ENCODE results near the gene COX19. TPM values are rescaled to one million over a fixed set of nuclear protein-coding genes. Genes with fewer than 3 reads are reported as not detected.

Gene COX19
- total RNA-seq, 1 experiment from 2014 or later = 9.6 TPM

DNA sequence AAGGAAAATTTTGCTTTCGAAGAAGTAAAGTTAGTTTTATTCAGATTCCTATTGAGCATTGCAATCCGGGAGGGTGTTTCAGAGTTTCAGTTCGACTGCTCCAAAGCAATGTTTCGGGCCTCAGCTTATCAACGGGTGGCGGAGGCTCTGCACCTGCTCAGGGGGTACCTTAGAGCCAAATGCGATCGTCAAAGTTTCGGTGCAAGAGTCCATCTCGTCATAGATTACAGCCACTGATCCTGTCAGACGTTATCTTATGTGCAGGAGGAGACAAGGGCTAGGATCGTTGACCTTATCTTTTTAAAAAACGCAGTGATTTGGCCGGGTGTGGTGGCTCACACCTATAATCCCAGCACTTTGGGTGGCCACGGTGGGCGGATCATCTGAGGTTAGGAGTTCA, 3.8 kb upstream of the COX19 start:
- no peak for DNase-seq (ENCODE audit: low read depth)

DNA sequence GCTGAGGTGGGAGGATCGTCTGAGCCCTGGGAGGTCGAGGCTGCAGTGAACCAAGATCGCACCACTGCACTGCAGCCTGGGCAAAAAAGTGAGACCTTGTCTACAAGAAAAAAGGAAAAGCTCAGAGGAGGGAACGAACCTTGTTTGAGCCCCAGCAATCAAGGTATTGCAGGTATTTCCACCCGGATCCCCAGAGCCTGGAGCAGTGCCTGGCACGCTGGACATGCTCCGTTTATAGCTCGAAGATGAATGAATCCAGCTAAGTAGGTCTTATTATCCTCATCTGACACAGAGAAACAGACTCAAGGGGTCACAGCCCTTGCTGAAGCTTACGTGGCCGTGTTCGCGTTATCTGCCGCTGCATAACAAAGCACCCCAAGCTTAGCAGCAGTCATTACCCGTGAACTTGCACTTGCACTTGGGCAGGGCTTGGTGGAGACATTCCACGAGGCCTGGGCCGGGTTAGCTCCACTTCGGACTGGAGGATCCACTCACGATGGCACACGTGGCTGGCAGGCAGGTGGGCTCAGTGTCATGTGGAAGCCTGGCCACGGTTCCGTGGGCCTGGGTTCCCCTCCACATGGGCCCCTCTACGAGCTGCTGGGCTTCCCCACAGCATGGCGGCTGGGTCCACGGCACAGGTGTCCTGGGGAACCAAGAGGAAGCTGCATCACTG, 3.2 kb upstream of the COX19 start:
- no peak for DNase-seq (ENCODE audit: low read depth)

DNA sequence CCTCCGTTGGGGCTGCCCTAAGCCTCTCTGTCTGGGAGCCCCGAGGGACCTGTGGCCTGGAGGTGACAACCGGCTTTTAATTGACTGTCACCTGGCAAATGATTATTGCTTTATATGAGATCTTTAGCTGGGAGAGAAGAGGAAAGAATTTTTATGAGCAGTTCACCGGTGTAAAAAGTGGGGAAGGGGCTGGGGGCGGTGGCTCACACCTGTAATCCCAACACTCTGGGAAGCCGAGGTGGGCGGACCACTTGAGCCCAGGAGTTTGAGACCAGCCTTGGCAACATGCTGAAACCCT, 2.6 kb upstream of the COX19 start:
- no peak for DNase-seq (ENCODE audit: low read depth)

DNA sequence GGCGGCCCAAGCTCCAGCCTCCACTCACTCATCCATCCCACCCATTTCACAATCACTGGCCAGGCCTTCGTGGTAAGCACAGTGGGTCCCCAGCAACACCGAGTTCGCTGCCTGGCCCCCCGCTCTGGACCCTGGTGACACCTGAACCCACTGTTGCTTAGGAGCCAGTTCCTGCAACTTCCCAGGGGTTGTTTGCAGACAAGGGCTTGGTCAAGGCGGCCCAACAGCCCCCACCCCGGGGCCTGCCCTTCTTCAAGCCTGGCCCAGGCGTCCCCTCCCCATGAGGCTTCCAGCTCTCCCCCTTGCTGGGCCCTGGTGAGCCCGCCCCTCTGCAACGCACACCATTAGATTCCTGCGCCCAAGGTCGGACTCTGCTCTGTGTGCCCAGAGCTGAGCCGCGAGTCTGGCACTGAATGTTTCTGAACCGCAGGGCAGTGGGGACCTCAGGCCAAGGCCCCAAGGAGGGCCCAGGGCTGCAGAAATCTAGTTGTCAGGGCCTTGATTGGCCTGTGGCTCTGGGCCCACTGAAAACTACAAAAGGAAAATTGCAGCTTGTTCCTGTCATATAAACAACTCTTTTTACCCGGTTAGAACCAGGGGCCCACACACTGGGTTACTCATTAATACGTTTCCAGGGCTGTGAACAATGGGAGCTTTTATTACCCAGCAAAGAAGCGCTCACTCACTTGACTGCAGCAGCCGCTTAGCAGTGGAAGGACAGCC, 2.1 kb upstream of the COX19 start:
- peak; percentile 46 for DNase-seq (ENCODE audit: low read depth)

DNA sequence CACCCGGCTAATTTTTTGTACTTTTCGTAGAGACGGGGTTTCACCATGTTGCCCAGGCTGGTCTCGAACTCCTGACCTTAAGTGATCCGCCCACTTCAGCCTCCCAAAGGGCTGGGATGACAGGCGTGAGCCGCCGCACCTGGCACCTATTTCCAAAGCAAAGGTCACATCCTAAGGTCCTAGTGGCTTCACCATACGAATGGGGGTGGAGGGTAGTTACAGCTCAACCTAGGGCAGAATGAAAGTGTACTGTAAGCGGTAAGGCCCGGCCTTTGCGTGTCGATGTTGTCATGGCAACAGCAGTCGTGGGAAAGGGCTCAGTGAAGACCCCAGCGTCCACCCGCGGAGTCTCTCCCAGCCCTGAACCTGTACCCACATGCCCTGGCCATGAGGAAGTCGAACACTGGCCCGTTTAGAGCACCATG, 1.6 kb upstream of the COX19 start:
- no peak for DNase-seq (ENCODE audit: low read depth)

DNA sequence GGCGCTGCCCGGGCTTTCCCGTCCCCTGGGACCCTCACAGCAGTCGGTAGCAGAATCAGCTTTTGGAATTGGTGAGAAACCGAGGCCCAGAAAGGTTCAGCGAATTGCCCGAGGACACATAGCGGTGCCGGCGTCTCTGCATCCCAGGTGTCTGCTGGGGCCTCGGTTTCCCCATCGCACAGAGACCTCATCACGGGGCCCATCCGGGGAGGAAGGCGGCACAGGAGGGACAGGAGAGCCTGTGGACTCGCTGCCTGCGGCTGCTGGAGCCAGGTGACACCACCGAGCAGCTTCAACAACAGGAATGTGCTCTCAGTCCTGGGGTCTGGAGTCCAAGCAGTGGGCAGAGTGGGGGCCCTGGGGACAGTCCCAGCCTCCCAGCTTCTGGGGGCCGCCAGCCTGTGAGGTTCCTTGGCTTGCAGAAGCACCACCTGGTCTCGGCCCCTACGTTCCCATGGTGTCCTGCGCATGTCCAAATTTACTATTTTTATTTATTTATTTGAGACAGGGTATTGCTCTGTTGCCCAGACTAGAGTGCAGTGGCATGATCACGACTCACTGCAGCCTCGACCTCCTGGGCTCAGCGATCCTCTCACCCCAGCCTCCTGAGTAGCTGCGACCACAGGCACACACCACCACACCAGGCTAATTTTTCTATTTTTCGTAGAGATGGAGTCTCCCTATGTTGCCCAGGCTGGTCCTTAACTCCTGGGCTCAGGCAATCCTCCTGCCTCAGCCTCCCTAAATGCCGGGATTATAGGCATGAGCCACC, 539 bp upstream of the COX19 start:
- no peak for DNase-seq (ENCODE audit: low read depth)

DNA sequence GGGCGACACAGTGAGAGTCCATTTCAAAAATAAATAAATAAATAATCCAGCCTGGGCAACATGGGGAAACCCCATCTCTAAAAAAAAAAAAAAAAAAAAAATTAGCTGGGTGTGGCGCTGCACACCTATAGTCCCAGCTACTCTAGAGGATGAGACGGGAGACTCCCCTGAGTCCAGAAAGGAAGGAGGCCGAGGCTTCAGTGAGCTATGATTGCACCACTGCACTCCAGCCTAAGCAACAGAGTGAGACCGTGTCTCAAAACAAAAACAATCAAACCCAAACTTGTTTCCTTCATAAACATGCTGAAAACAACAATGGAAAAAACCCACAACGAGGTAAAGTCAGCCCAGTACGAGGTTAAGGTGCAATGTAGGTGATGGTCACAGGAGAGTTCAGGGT, 1.2 kb downstream of the COX19 start:
- no peak for DNase-seq (ENCODE audit: low read depth)

DNA sequence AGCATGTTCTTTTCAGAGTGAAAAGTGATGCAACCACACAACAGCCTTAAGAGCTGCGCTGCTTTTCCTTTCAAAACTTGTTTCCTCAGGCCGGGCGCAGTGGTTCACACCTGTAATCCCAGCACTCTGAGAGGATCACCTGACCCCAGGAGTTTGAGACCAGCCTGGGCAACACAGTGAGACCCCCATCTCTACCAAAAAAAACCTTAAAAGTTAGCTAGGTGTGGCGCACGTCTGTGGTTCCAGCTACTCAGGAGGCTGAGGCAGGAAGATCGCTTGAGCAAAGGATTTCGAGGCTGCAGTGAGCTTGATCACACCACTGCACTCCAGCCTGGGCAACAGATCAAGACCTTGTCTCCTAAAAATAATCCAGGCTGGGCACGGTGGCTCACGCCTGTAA, 2.0 kb downstream of the COX19 start:
- no peak for DNase-seq (ENCODE audit: low read depth)

DNA sequence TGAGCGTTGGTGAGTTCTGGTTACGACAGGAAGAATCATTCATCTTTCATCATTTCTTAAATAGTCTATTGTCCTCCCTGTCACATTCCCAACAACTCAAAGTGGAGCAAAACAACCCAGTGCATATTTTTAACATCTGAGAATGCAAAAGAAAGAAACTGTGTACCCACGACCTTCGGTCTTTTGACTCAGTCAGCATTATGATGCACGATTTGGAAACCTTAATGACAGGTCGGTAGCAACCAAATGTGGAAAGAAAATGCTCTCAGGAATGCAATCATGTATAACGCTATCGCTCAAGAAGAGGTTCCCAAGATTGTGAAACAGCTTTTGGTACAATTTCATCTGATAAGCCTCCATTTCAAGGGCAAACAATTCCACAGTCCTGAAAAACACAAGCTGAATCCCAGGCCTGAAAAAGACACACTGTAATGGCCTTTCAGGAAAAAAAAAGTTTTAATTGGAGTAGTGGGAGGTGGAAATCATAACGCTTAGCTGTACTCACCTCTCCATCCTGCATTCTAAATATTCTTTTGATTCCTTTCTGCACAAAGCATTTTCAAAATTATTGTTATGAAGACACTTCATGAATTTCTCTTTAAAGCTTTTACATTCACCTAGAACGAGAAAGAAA, 2.6 kb downstream of the COX19 start:
- no peak for DNase-seq (ENCODE audit: low read depth)

DNA sequence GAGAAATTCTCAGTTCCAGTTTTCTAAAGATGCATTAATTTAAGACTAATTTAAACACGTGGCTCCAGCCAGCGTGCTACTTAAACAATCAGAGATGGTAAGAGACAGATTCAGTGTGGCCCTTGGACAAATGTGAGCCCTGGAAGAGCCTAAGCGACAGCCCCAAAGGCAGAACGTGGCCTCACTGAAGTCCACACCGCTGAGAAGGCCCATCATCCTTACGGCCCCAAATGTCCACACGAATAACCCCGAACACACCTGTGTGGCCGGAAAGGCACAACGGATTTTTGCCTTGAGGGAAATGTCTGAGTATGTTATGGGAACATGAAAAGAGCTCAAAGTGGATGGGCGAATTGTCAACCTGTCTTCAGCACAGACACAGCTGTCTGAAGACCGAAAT, 3.2 kb downstream of the COX19 start:
- no peak for DNase-seq (ENCODE audit: low read depth)

DNA sequence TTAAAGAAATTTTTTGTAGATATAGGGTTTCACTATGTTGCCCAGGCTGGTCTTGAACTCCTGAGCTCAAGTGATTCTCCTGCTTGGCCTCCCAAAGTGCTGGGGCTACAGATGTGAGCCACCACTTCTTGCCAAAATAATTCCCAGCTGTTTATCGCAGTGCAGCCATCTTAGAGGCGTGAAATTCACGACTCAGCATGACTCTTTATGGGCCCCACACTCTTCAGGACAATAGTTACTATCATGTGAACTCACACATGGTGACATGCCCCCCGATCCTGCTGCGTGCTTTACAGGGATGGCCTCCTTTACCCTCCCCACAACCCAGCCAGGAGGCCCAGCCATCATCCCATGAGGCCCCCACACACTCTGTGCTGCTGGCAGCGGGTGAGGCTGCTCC, 4.6 kb downstream of the COX19 start:
- no peak for DNase-seq (ENCODE audit: low read depth)

DNA sequence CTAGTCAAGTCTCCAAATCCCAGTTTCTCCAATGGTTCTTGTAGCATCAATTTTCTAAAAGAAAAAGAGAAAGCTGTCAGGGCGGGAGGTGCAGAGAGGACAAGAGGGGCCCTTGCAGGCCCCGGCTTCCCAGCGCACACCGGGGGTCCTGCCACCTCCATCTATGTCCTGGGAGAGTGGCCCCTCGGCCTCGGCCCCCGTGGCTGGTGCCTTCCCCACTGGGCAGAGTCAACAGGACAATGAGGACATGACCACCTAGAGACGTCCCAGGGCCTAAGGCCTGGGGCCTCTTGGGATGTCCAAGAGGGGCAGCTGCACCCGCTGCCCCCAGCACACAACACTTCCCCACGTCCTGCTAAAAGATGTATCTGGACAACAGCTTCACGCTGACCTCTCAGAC, 5.9 kb downstream of the COX19 start:
- no peak for DNase-seq (ENCODE audit: low read depth)

DNA sequence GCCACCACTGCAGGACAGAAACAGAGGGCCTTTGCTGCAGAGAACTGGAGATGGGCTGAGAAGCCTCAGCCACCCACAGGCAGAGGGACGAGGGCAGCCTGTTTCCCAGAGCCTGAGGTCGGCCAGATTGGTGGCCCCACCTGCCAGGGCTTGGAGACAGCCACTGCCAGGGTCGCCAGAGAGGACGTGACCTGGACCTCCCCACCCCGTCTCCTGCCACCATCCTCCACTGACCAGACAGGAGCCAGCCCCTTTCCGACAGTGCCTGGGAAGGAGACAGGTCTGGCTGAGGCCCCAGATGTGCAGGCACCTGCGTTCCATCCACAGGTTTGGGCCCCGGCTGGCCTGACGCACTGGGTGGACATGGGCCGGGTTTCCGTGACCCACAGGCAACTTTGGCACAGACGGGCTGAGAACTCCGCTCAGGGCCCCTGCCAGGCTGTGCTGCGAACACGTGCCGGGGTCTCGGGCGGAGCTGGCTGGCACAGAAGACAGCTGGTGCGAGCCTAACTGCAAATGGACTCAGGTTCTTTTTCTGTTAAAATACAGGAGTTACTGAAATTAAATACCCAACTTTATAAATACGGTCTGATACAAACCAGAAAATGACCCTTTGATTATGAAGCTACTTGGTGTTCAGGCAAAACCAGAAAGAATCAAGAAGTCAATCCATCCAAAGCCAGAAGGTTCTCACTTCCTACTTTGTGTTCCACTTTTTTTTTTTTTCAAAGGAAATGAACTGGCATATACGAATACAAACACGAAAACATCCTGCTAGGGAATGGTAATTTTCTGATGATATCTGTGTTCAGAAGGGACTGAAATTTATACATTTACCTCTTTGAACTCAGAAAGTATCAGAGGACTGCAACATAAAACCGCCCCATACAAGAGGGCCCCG, 6.9 kb downstream of the COX19 start:
- DNase-seq (ENCODE audit: low read depth) = no peak

DNA sequence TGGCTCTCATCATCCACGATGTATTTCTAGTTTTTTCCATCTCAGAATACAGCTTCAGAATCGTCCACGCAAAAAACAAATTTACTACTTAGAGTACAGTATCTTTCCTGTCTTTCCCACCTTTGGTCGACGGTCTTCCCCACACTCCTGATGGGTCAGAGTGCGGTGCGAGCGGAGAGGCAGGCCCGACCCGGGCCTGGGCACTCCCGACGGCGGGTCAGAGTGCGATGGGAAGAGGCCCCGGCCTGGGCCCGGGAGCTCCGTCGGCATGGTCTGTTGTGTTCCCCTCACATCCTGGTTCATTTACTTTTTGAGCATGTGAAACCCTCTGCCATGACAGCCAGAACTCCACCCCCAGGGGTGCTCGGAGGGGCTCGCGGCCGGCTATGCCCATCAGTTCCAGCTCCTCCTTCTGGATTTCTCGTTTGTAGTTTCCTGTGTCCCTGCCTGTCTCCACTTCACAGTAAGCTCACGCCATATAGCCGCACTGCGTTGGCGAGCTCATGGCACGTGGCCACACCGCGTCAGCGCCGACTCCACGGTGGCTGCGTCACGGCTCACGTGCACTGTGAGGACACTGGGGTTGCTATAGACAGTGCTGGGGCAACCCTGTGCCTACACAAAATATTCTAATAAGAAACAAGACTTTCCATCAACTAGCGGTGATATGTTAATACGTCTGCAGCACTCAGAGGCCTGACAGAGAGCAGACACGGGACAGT, 7.8 kb downstream of the COX19 start:
- DNase-seq (ENCODE audit: low read depth) = no peak

DNA sequence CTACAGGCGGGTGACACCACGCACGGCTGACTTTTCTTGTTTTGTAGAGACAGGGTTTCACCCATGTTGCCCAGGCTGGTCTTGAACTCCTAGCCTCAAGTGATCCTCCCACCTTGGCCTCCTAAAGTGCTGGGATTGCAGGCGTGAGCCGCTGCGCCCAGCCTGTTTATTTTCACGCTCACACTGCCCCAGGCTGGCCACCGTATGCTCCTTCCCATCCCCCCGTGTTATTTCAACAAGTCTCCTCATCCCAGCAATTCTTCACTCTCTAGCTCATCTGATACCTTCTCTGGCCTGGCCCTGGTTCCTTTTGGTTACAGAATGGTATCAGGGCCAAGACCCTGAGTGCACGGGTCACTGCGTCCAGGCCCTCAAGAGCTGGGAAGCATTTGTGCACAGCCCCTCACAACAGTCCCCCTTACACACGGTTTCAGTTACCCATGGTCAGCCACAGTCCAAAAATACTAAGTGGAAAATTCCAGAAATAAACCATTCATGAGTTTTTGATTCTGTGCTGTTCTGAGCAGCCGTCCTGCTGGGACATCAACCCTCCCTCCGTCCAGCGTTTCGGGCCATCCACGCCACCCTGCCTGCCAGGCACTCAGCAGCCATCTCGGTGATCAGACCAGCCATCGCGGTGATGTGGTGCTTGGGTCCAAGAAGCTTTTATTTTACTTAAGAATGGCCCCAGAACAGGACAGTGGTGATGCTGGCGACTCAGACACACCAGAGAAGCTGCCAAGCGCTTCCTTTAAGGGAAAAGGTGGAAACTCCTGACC, 8.9 kb downstream of the COX19 start:
- DNase-seq (ENCODE audit: low read depth) = no peak

DNA sequence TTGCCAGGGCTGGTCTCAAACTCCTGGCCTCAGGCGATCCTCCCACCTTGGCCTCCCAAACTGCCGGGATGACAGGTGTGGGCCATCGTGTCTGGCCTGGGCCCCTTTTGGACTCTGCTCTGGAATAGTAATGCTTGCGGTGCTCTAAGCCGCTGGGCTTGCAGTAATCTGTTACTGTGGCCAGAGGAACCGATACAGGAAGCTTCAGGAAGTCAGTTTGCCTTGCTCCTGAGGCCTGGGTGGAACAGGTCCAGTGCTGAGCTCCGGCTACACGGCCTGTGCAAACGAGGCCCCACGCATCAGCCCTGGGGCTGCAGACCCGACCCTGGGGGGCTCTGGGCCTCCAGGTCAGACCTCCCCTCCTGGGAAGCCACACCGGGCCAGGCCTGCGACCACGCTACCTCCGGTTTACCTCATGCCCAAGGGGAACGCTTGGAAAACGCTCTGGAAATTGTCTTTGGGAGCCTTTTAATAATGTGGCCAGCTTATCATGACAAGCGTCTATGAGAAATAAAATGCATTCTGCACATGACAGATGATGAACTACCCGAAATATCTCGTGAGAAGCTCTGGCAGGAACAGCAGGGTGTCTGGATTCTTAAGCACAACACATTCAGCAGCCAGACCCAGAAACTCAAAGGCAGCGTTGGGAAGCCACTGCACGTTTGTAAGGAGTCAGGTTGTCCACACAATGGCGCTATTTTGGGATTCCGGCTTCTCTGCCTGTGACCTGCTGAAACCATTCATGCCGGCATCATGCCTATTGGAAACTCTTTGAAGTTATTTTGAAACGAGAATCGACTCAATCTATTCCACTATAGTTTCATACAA, 10.7 kb downstream of the COX19 start:
- no peak for DNase-seq (ENCODE audit: low read depth)

DNA sequence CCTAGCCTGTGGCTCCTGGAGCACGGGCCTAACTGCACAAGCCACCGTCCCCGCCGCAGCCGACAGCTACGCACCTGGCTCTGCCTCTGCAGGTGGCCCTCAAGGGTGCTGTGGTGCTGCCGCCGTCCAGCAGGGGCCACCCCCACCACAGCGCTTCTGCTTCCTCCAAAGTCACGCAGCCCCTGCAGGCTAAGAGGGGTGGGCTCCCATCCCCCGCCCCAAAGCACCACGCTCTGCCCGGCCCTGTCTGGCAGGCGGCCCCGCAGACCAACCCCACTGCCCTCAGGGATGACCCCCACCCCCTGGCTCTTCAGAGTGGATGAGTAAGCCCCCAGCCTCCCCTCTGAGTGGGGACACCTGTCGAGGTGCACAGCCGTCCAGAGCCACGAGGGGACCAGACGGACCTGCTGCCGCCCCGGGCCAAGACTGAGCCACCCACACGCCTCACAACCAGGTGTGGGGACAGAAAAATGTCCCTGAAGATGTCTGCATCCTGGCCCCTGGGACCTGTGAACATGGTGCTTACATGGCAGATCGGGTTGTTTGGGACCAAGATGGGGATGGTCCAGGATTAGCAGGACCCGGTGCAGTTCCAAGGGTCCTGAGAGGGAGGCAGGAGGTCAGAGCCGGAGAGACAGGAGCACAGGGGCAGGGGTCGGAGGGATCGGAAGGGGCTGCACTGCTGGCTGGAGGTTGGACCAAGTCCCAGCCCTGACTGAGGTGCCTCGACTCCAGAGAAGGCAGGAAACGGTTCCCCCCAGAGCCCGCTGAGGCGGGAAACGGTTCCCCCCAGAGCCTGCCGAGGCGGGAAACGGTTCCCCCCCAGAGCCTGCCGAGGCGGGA, 11.9 kb downstream of the COX19 start:
- no peak for DNase-seq (ENCODE audit: low read depth)
